HG03095 (cell line): ENCODE measurements around the gene KIFAP3.
"Not testable (repeated sequence)": the region's sequence is repeated elsewhere in the genome, so short reads cannot be mapped to it uniquely, and the experiment has no call there.

ENCODE experiments used
- ATAC-seq: cut with Tn5 transposase; IDR thresholded peaks from one replicate; pipeline ENCODE4 v1.9.1; 2021; ENCODE audit warnings: moderate library complexity; ENCODE audit not compliant: unreplicated experiment

Gene KIFAP3

DNA sequence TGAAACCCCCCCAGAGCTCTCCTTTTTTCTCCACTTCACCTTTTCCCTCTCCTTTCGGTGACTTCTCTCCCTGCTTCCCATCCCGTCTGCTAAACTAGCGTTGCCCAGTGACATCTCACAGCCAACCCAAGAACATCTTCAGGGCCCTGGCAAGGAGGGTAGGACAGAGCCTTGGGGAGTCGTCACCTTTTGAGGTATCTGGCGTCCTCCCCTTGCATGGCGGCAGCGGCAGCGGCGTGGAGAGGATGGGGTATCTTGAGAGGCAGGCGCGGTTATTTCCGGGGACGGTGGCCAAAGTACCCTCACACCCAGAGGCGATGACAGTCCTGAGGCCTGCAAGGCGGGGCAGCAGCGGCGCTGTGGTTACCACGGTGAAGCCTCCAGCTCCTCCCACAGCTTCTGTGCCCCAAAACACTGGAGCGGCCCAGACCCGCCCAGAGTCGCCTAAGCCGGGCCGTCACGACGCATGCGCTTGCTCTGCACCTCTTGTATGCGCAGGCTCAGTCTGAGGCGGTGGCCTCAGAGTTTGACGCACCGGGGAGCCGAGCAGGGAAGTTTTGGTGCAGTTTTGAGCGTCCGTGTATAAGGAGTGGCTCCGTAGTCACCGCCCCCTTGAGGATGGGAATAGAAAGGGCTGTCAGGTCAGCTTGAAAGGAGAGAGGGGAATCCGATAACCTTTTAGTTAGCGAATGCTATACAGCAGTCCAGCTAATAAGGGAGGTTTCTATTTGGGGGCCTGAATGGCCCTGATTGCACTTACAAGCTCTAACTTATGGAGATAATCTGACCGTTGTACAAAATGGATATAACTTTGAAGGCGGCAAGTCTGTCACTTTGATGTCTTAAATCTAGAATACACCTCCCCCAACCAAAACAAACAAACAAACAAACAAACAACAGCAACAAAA, at the start of gene KIFAP3:
KIFAP3 (minus strand) TSS at position 446 of the 908 bp plus-strand sequence; CDS start at position 218, 228 bp downstream.
- ATAC-seq, result peak; percentile 98

DNA sequence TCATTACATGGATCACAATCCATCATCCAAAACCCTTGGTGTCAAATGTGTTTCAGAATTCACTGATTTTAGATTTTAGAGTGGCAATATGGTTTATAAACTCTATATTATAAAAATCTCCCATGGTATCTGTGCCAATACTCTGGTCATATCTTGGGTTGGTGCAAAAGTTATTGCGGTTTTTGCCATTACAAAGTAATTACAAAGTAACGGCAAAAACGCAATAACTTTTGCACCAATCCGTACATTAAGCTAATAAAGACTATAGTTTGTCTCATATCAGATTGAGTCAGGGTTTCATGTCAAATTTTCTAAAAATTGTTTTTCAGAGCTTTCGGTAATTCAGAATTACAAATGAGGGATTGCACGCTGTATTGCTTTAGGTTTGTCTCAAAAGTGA, 47.9 kb upstream of the KIFAP3 start:
- ATAC-seq, result no peak

DNA sequence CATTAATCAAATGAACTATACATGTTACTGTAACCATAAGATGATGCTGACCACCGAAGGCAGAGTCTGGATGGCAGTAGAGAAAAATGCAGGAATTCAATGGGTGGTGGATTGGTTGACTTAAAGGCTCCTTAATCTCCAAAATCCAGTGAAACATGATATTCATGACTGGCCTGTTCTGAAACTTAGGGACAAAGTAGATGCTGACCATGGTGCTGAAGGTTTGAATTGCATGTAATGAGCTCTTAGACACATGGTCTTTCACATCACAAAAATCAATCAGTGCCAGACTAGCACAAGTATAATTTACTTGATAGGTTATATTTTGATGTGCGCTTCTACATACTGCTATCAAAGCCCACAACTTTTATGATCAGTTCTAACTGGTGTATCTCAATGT, 40.4 kb upstream of the KIFAP3 start:
- ATAC-seq, result no peak

DNA sequence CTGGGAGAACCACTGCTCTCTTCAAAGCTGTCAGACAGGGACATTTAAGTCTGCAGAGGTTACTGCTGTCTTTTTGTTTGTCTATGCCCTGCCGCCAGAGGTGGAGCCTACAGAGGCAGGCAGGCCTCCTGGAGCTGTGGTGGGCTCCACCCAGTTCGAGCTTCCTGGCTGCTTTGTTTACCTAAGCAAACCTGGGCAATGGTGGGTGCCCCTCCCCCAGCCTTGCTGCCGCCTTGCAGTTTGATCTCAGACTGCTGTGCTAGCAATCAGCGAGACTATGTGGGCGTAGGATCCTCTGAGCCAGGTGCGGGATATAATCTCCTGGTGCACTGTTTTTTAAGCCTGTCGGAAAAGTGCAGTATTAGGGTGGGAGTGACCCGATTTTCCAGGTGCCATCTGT, 38.6 kb upstream of the KIFAP3 start:
- ATAC-seq, result not testable (repeated sequence)

DNA sequence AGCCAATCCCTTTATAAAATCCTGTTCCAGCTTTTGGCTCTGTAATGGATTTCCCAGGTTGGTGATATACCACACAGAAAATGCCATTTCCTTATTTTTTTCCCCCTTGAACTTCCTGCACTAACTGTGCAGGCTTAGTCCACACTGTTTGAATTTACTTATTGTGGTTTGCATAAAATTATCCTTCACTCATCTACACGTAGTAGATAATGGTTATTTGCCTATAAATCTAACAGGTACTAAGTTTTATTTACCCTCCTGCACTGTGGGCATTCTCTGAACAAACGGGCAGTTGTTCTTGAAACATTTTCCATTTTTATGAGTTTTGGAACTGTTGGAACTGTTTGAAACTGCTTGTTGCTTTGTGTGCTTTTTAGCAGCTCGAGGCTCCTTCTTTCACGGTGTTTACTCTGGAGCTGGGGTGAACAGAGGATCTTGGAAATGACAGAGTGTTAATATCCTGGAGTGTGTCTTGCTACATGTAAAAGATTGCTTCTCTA, 23.0 kb upstream of the KIFAP3 start:
- no peak for ATAC-seq

DNA sequence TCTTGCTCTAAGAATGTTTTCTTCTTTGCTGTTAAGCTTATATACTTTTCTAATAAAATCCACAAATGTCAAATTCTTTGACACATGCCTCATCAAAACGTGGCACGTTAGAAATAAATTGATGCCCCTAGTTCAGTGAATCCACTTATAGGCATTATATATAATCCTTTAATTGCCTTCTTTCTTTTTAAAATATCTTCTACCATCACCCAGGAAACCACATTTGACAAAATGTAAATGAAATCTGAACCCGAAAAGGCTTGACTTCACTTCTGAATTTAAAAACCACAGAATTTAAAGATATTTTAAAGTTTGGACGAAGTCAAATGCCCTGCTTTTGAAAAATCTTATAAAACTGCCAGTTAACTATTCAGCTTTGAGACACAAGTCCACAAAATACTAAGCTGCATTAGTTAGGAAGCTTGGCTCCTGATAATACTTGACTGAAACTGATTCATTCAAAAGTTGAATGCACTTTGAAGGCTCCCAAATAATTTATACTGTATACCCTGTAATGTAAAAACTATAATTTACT, 22.4 kb upstream of the KIFAP3 start:
- ATAC-seq, result no peak

DNA sequence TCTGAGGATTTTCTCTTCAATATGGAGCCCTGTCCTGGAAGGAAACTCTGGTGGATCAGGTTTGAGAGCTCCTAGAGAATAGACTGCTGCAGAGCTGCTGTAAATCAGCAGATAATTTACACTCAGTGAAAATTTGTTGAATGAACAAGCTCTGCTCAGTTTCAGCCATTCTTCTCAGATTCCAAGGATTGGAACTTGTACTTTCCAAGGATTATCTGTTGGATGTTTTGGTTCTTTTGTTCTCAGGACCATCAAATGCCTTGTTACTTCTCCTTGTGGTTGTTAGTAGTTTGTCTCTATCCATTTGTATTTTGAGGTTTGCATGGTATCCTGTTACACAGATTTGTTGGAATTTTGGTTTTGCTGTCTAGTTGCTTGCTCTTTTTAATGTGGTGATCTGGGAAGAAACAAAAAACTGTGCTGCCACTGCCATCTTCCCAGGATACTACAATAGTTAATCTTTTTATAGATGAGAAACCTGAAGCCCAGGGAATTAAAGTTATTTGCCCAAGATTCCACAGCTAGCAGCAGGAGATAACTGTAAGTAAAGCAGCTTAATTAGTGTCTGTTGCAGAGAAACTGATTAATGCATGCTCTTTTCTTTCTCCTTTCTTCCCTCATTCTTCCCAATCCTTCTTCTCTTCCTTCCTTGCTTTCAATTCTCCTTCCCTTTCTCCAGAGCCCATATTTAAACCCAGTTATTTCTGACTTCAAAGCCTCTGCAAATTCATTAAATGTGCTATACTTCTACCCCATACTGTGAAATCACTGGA, 21.7 kb upstream of the KIFAP3 start:
- ATAC-seq, result no peak

DNA sequence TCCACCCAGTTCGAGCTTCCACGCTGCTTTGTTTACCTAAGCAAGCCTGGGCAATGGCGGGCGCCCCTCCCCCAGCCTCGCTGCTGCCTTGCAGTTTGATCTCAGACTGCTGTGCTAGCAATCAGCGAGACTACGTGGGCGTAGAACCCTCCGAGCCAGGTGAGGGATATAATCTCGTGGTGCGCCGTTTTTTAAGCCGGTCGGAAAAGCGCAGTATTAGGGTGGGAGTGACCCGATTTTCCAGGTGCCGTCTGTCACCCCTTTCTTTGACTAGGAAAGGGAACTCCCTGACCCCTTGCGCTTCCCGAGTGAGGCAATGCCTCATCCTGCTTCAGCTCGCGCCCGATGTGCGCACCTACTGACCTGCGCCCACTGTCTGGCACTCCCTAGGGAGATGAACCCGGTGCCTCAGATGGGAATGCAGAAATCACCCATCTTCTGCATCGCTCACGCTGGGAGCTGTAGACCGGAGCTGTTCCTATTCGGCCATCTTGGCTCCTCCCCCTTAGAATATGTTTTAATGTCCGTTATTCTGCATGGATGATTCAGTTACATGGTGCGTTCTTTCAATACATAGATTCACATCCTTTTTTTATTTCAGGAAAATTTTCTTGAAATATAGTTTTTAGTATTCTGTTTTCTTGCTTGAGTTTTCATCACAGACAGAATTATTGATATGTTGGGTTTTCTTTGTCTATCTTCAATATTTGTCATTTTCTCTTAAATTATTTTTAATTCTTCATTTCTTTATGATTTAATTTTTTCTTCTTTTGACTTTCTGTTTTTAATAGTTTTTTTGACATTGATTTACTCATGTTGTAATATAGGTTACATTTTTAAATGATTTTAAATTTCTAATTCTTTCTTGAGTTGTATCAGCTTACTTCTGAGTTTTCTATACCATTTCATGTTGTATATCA, 20.5 kb upstream of the KIFAP3 start:
- not testable (repeated sequence) for ATAC-seq

DNA sequence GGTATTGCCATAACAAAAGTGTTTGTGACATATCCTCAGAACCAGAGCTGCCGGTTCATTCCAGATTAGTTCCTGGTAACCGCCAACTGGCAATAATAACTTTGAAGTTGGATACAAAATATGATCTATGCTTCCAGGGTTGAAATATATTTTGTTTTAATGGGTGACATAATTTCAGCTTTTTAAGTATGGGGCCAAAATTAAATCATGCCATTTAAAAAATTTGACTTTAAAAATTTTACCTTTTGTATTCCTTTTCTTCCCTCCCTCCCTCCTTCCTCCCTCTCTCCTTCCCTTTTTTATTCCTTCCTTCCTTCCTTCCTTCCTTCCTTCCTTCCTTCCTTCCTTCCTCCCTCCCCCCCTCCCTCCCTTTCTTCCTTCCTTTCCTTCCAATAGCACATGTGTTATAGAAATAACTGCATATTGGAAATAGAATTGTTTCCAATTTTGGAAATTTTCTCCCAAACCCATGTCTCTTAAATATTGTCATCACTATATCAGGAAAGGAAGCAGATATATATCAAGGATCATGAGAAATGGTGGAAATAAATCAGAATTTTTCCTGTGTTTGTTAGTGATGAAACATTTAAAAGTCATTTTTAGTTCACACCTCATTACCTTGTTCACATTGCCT, 12.0 kb upstream of the KIFAP3 start:
- no peak for ATAC-seq

DNA sequence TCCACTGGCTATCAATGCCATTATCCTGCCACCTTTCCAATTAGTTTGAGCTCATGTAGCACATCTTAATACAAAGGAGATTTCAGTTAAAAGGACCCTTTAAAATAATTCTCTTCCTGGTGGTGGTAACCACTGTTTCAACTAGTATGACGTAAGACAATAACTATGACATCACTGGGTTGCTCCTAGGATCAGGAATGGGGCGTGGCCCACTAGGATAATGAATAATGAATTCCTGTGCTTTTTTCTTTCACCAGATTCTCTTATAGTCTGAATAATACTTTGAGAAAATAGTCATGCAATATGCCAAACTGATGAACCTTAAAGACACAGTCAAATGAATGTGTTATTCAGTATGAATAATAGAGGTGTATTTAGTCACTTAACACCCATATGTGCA, 10.6 kb upstream of the KIFAP3 start:
- ATAC-seq, result no peak

DNA sequence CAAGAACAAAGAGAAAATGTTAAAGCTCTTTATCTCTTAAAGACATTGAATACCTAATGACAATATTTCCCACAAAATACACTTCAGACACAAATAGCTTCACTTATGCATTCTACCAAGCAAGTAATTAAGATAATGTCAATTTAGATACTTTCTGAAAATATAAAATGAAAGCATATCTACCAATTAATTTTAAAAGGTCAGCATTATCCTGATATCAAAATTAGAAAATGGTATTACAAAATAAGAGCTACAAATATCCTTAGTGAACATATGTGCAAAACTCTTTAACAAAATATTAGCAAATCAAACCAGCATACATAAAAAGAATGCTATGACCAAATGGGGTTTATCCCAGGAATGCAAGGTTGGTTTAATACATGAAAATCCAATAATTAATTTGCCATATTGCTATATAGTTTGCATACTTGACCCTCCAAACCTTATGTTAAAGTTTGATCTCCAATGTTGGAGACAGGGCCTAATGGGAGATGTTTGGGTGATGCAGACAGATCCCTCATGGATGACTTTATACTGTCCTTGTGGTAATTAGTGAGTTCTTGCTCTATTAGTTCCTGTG, 4.2 kb upstream of the KIFAP3 start:
- ATAC-seq, result no peak

DNA sequence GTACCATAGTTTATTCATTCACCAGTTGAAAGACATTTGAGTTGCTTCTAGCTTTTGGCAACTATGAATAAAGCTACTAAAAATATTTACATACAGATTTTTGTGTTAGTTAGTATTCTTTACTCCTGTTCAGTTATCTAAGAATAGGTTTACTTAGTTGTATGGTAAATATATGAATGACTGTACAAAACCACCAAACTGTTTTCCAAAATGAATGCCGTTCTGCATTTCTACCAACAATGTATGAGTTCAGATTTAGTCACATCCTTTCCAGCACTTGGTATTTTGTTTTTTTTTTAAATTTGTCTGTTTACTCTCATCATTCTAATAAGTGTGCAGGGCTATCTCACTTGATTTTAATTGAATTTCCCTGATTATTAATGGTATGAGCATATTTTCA, 3.4 kb upstream of the KIFAP3 start:
- no peak for ATAC-seq

DNA sequence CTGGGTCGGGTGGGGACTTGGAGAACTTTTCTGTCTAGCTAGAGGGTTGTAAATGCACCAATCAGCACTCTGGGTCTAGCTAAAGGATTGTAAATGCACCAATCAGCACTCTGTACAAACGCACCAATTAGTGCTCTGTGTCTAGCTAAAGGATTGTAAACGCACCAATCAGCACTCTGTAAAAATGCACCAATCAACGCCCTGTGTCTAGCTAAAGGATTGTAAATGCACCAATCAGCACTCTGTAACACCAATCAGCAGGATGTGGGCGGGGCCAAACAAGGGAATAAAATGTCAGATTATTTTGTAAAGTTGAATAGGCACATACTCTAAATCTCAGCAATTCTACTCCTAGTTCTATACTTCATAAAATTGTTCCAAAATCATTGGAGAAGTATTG, 2.5 kb upstream of the KIFAP3 start:
- ATAC-seq, result not testable (repeated sequence)

DNA sequence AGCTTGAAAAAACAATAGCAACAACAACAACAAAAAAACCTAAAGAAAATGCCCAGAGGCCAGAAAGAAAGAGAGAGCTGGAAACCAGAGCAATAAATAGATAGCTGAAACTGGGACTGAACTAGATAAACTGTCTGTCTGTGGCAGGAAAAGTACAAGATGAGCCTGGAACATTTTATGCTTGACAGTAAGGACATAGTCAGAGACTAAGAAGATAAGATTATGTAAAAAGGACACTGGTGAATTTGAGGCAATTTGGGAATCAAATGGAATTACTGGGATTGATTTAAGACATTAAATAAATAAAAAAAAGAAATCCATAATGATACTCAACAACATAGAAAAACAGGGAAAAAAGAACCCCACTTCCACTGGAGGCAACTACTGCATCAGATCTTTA, 1.7 kb upstream of the KIFAP3 start:
- ATAC-seq, result no peak

DNA sequence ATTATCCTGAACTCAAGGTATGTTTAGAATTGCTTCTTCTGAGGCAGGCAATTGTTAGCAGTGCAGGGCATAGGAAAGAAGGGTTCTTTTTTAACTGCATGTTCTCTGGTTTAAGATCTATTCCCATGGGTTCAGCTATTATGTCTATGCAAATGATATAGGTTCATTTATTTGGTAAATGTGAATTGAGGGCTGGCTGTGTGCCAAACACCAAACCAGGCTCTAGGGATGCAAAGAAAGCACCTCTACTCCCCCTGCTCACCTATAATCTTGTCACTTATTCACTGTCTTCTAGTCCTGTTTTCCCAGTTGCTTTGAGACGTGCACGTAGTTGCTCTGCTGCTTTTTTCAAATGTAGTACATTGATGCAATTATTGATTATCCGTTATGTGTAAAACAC, 691 bp upstream of the KIFAP3 start:
- ATAC-seq, result no peak

DNA sequence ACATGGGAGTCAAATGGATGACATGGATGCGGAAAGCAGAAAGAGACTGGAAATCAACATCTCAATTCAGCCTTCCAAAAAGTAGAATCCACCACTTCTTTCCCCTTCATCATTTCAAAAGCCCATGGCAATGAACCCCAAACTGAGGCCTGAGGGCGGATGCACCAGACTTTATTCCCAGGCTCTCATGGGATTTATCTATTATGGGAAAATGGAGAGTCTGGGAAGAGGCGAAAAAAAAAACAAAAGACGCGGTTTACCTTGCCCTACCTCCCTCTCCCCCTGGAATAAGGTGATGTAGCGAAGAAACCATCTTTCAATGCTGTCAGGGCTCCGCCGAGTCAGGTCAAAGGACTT, 624 bp downstream of the KIFAP3 start:
- ATAC-seq, result no peak

DNA sequence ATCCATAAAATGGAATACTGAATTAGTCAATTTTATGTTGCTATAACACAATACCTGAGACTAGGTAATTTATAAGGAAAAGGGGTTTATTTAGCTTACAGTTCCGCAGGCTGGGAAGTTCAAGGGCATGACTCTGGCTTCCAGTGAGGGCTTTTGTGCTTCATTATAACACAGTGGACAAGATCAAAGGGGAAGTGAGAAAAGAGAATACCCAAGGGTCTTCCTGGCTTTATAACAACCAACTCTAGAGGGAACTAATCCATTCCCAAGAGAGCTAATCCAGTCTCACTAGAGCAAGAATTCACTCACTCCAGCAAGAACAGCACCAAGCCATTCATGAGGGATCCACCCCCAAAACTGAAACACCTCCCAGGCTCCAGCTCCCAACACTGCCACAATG, 3.1 kb downstream of the KIFAP3 start:
- ATAC-seq, result no peak

DNA sequence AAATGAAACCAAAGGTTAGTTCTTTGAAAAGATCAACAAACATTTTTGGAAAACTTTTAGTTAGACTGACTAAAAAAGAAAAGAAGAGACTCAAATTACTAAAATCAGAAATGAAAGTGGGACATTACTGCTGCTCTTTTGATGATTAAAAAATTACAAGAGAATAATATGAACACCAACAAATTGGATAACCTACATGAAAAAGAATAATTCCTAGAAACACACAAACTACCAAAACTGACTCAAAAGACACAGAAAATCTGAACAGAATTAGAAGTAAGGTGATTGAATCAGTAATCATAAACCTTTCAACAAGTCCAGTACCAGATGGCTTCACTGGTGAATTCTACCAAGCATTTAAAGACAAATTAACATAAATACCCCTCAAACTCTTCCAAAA, 5.6 kb downstream of the KIFAP3 start:
- no peak for ATAC-seq

DNA sequence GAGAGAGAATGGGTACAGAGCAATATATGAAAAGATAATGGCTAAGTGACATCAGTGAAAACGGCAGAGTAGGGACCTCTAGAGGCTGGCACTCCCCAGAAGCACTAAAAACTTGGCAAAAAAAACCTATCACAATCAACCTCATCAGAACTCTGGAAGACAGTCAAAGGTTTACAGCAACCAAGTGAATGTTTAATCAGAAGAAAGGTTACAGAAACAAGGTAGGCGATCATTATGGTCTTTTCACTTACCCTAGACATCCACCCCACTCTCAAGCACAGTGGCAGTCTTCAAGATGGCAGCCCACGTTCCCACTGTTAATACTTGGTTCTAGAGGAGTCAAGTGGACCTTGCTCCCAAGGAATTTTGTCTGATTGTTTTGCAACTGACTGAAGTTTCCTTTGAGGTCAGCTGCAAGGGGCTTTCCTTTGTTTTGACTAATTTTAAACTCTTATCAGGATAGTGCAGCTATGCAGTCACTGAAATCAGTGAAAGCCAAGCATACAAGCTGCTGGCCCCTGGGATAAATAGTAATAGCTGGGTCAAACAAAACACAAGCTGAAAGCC, 7.2 kb downstream of the KIFAP3 start:
- ATAC-seq, result no peak

DNA sequence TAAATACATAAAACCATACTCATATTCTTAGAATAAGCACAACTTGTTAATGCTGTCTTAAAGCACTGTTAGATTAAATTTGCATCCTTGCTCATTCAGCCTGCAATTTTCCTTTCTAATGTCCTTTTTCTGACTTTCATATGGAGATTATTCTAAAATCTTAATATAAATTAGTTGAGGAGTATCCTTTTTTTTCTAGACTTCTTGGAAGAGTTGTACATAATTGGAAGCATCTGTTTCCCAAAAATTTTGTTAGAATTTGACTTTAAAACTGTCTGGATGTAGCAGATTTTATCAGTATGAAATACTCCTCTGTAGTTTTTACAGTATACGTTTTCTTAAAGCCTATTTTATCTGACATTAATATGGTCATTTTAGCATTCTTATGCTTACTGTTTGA, 9.7 kb downstream of the KIFAP3 start:
- ATAC-seq, result no peak
